Kidney (tissue), 14 donors: ENCODE measurements around the gene JPT2. TPM values are rescaled to one million over a fixed set of nuclear protein-coding genes. Genes with fewer than 3 reads are reported as not detected.

Experiments
- DNase-seq, 5 donors: peaks; one replicate each; pipeline ENCODE4 v3.0.0-alpha.2; 2013 to 2020
- FAIRE-seq: peaks from 2 replicates; lab custom pipeline; 2012; peaks lifted over from hg19 to GRCh38; lab: Jason Lieb, UNC
- H3K27ac ChIP-seq, 2 donors: one replicate each; pipeline ENCODE4 v1.7.0; 2013; ENCODE audit warnings: low read depth in 2 of 2, low read length in 2 of 2, inconsistent platforms in 1 of 2
- H3K27me3 ChIP-seq: one replicate; pipeline ENCODE4 v1.7.1; 2013; ENCODE audit warnings: low read length, inconsistent platforms; ENCODE audit not compliant: control insufficient read depth, insufficient read depth
- H3K36me3 ChIP-seq, 3 donors: one replicate each; pipeline versions ENCODE4 v1.7.0 to v1.7.1; 2013; ENCODE audit warnings: low read length in 3 of 3, control low read depth in 1 of 3, inconsistent platforms in 1 of 3; ENCODE audit not compliant: insufficient read depth in 3 of 3, control insufficient read depth in 2 of 3
- H3K4me1 ChIP-seq, 3 donors: one replicate each; pipeline versions ENCODE4 v1.7.0 to v1.7.1; 2013; ENCODE audit warnings: low read length in 3 of 3, inconsistent platforms in 1 of 3, low read depth in 1 of 3; ENCODE audit not compliant: control insufficient read depth in 2 of 3, insufficient read depth in 2 of 3
- H3K4me3 ChIP-seq, 3 donors: one replicate each; pipeline versions ENCODE4 v1.7.0 to v1.8.1; 2013; ENCODE audit warnings: low read length in 3 of 3, control low read depth in 1 of 3, inconsistent platforms in 1 of 3
- H3K9ac ChIP-seq, 3 donors: one replicate each; pipeline versions ENCODE4 v1.7.0 to v1.7.1; 2013; ENCODE audit warnings: low read length in 3 of 3, control low read depth in 1 of 3, inconsistent platforms in 1 of 3
- H3K9me3 ChIP-seq, 3 donors: one replicate each; pipeline versions ENCODE4 v1.7.0 to v1.7.1; 2013; ENCODE audit warnings: low read length in 3 of 3, control low read depth in 1 of 3, inconsistent platforms in 1 of 3; ENCODE audit not compliant: control insufficient read depth in 2 of 3, insufficient read depth in 1 of 3
- CTCF ChIP-seq: IDR thresholded peaks from 3 replicates; pipeline ENCODE4 v1.5.1; 2012; ENCODE audit warnings: mild to moderate bottlenecking, moderate library complexity, borderline replicate concordance; ENCODE audit not compliant: insufficient read depth; ENCODE audit errors: extremely low read depth
- intact Hi-C: fragments of 100-400 bp; cut with DNase I; formaldehyde crosslinking; loops from one replicate; pipeline ENCODE4 v1.11.1; 2022
- polyA plus RNA-seq: library from polyadenylated mRNA; stranded (reverse); fragments of 350-450 nt; fragmentation: Illumina TruSeq; extraction: RNeasy Lipid Tissue Mini Kit (QIAGEN cat#74804); gene quantifications from one replicate; pipeline ENCODE4 v1.2.3, GENCODE V29; 2014; ENCODE audit warnings: low read depth, low replicate concordance; ENCODE audit not compliant: insufficient read depth
- total RNA-seq: library from RNA; stranded (reverse); fragmentation: NEBNext Ultra II Directional; extraction: Animal tissue kit (Norgen Biotek cat#: 25700); gene quantifications from one replicate; pipeline ENCODE4 v1.2.1, GENCODE V29; 2021
- donor health status: control.
- donor health status: control.
- donor health status: control.
- donor health status: control.
- donor health status: control.
- donor health status: DM: yes; HTN: yes; CAD: no.
- donor health status: Normal renal cell carcinoma (clear cell type).

The JPT2 gene
- total and polyA plus RNA-seq, 2 donors from 2014 or later, result 32.8 to 89.3 TPM

DNA sequence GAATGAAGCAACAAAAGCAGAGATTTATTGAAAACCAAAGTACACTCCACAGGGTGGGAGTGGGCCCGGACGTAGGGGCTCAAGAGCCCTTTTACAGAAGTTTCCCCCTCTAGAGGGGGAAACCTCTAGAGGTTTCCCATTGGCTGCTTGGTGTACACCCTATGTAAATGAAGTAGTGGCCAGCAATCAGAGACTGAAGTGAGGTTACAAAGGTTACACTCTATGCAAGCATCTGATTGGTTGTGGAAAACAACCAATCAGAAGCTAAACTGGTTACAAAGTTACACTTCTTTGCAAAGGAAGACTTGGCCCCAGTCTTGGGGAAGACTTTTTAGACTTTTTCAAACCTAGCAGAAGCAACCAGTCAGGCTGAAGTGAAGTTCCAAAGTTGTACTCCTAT lies 38.8 kb upstream of the JPT2 start:
- intact Hi-C loops, result no loop called here
- Histone ChIP-seq H3K4me1 (no peaks in the 10 kb centered on the region), H3K9me3 (no peaks in the 10 kb centered on the region), H3K27me3 (no peaks in the 10 kb centered on the region), H3K27ac (no peak overlapping the region), H3K36me3 (peaks cover 2 to 49% (median 31%) of the 10 kb centered on the region in 3 donors), H3K9ac (no peak overlapping the region), H3K4me3 (no peak overlapping the region)
- DNase-seq (no peak), FAIRE-seq (no peak)
- no peak for TF ChIP-seq CTCF

- DNase-seq (no peak), FAIRE-seq (no peak)
- Histone ChIP-seq H3K9ac (no peak overlapping the region), H3K27ac (no peak overlapping the region), H3K4me3 (no peak overlapping the region), H3K4me1 (no peaks in the 10 kb centered on the region), H3K9me3 (no peaks in the 10 kb centered on the region), H3K36me3 (peaks cover 2 to 46% (median 34%) of the 10 kb centered on the region in 3 donors), H3K27me3 (no peaks in the 10 kb centered on the region)
- intact Hi-C loops, result no loop called here
- no peak for TF ChIP-seq CTCF
Observed at GRCh38 chr16:1639860-1640259, 38.2 kb upstream of the JPT2 start.

GRCh38 chr16:1640261-1640941 lies 37.7 kb upstream of the JPT2 start:
- Histone ChIP-seq H3K9me3 (no peaks in the 10 kb centered on the region), H3K4me3 (no peak overlapping the region), H3K9ac (no peak overlapping the region), H3K4me1 (no peaks in the 10 kb centered on the region), H3K27ac (no peak overlapping the region), H3K27me3 (no peaks in the 10 kb centered on the region), H3K36me3 (peaks cover 2 to 41% (median 35%) of the 10 kb centered on the region in 3 donors)
- TF ChIP-seq CTCF, result no peak
- intact Hi-C loops, result no loop called here
- FAIRE-seq (no peak), DNase-seq (peak in 1 of 5 donors; percentile 75)

DNA sequence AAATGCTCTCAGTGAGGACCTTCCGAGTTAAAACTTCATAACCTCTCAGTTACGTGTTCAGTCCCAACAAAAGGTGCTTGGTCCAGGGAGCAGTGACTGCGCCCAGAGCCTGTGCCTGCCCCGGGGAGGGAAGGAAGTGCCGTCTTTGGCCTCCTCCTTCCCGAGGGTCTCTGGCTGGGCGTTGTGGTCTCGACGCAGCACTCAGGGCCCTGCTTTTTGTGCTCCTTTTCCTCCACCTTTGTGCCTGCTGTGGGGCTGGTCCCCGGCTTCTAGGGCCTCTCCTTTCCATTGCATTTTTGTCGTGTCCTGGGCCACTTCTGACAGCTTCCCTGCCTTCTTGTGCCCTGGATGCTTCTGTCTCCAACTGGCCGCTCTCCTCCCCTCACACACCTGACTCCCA lies 36.8 kb upstream of the JPT2 start:
- H3K4me1 ChIP-seq, result no peaks in the 10 kb centered on the region
- intact Hi-C loops, result no loop called here
- no peaks in the 10 kb centered on the region for H3K27me3 ChIP-seq
- H3K27ac ChIP-seq, result no peak overlapping the region
- H3K9me3 ChIP-seq, result no peaks in the 10 kb centered on the region
- TF ChIP-seq CTCF, result no peak
- DNase-seq, result no peak
- no peak overlapping the region for H3K4me3 ChIP-seq
- peaks cover 2 to 45% (median 39%) of the 10 kb centered on the region in 3 donors for H3K36me3 ChIP-seq
- no peak for FAIRE-seq
- no peak overlapping the region for H3K9ac ChIP-seq
